Measurements from ENCODE around the gene ASRGL1.

DNA sequence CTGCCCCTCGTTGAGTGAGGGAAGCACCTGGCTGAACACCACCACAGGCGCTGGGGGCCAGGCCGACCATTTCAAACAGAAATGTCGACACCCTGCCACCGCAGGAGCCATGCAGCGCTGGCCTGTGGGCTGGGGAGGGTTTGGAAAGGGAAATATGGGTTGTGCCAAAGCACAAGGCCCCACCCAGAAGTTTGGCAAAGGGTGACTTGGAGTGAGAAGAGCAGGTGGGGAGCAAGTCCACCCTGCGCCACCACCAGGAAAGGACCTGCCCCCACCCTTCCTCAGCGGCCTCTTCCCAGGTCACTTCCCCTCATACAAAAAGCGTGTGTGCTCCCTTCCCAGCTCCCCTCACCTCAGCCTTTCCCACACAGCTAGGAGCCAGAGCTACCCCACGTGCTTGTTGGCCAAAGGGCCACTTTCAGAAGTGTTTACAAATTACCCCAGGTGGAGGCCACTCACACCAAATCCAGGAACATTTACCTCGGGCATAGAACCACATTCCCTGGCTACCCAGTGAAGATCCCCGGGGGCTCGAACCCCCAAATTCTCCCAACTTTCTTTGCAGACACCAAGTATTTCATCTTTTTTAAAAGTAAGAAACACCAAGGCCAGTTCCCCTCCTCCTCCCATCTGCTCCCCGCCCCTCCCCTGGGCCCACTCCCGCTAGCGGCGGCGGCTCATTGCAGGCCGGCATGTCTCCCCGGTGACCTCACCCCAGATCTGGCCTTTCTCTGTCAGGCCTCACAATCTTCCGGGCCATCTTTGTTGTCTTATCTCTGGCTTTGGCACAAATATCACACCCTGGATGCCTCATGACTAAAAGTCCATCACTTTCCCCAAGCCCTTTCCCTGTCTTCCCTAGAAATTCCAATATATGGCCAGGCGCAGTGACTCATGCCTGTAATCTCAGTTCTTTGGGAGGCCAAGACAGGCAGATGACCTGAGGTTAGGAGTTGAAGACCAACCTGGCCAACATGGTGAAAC lies 61.1 kb downstream of the ASRGL1 start:
- TF ChIP-seq CTCF (IDR thresholded peaks at IDR 0.05) (no peak), POLR2A (IDR thresholded peaks at IDR 0.05) (no peak)
